Keratinocyte (primary cell): Measurements from ENCODE around the gene TMEM42.

Experiments
- CTCF ChIP-seq, 3 experiments: IDR thresholded peaks in 1 of 3; conservative IDR thresholded peaks in 1 of 3; optimal IDR thresholded peaks in 1 of 3; 2 replicates in 2 of 3; 3 replicates in 1 of 3; pipeline versions ENCODE3 to v1.5.1; 2011; ENCODE audit warnings: low read length in 3 of 3, mild to moderate bottlenecking in 3 of 3, moderate library complexity in 2 of 3, control low read depth in 1 of 3, inconsistent platforms in 1 of 3; ENCODE audit not compliant: insufficient read depth in 2 of 3; ENCODE audit errors: extremely low read depth in 1 of 3
- EZH2 ChIP-seq: IDR thresholded peaks from one replicate; pipeline ENCODE4 v1.6.1; 2012; ENCODE audit warnings: inconsistent platforms, mild to moderate bottlenecking, low read length, moderate library complexity

- TF ChIP-seq CTCF (optimal IDR thresholded peaks at IDR 0.05 in 1 of 3, IDR thresholded peaks at IDR 0.05 in 1 of 3, conservative IDR thresholded peaks at IDR 0.05 in 1 of 3; ENCODE audit: extremely low read depth in 1 of 3, insufficient read depth in 2 of 3, low read length in 3 of 3) = no peak
- no peak for TF ChIP-seq EZH2
Measured at GRCh38 chr3:44886561-44886960, 24.8 kb downstream of the TMEM42 start.
